Activated CD8-positive, alpha-beta memory T cell treated with anti-CD3 and anti-CD28 coated beads for 4 hours (primary cell): Measurements from ENCODE around the gene OR2T1.
"Not testable (repeated sequence)": the region's sequence is repeated elsewhere in the genome, so short reads cannot be mapped to it uniquely, and the experiment has no call there.

Experiments
- DNase-seq, 2 donors: peaks; one replicate each; pipeline ENCODE4 v3.0.0-alpha.2; 2020; ENCODE audit warnings: low read depth in 2 of 2

OR2T1 gene

GRCh38 chr1:248436303-248436702, 33.5 kb downstream of the OR2T1 start:
- not testable (repeated sequence) for DNase-seq

- DNase-seq: not testable (repeated sequence)
Observed at GRCh38 chr1:248438668-248439067, 35.8 kb downstream of the OR2T1 start.

- DNase-seq: not testable (repeated sequence)
Observed at GRCh38 chr1:248439283-248439682, 36.4 kb downstream of the OR2T1 start.

DNA sequence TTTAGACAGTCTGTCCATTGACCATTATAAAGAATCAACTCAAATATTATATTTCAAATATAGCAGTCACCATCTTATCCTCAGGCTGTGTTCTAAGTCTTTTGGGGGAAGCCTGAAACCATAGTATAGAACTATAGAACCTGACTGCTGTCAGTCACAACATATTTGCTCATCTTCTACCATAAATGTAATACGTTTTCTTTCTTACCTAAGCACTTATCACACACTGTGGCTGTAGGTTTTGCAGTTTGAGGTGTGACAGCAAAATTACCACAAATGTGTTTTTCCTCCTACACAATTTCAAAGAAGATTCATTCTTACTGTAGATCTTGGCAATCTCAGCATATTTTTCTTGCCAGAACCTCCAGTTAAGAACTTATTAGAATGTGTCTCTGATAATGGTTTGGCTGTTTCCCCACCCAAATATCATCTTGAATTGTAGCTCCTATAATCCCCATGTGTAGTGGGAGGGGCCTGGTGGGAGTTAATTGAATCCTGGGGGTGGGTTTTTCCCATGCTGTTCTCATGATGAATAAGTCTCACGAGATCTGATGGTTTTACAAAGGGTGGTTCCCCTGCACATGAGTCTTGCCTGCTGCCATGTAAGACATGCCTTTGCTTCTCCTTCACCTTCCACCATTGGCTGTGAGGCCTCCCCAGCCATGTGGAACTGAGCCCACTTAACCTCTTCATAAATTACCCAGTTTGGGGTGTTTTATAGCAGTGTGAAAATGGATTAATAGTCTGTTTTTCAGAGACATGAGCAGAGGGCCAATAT, 39.8 kb downstream of the OR2T1 start:
- DNase-seq: not testable (repeated sequence)

- not testable (repeated sequence) for DNase-seq
Observed at GRCh38 chr1:248444603-248445002, 41.8 kb downstream of the OR2T1 start.

- not testable (repeated sequence) for DNase-seq
Observed at GRCh38 chr1:248445399-248445798, 42.6 kb downstream of the OR2T1 start, which contains the start of gene OR2T2. TSS of gene OR2T2 (plus strand) at chr1:248445637. CDS start at chr1:248452798, 7,161 bp downstream.

- not testable (repeated sequence) for DNase-seq
Observed at GRCh38 chr1:248448409-248449074, 45.7 kb downstream of the OR2T1 start.

DNA sequence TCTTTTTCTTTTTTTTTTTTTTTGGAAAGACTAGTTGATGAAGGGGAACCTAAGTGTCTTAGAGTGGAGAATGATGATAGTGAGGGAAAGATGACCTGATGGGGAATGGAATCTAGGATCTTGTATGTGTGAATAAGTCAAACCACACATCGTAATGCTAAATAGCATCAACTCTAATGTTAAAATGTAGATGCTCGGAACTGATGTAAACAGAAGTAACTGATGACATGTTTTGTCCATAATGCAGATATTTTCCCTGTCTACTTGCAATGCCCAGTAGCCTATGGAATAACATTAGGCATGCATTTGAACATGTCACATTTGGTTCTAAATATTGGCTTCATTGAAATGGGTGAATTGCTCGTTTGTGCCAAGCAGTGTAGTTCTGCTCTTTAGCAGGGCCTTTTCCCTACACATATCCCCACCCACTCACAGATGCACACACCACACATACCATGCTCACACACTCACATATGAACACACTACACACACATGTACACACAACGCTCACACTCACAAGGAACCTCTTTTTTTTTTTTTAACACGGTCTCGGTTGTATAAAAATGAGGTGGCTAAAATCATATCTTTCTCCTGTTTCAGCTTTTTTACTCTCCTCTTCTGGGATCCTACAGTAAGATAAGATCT, 47.1 kb downstream of the OR2T1 start:
- not testable (repeated sequence) for DNase-seq

- not testable (repeated sequence) for DNase-seq
Observed at GRCh38 chr1:248450466-248451145, 47.8 kb downstream of the OR2T1 start.

DNA sequence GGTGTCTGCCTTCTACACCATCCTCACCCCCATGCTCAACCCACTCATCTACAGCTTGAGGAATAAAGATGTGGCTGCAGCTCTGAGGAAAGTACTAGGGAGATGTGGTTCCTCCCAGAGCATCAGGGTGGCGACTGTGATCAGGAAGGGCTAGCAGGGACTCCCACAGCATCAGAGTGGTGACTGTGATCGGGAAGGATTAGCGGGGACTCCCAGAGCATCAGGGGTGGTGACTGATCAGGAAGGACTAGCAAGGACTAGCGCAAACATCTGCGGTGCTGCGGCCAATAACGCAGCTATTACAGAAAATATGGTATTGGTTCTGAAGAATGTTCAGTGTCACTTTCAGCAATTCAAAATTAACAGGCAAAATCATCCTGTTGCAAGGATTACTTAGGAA, 50.8 kb downstream of the OR2T1 start:
- not testable (repeated sequence) for DNase-seq

DNA sequence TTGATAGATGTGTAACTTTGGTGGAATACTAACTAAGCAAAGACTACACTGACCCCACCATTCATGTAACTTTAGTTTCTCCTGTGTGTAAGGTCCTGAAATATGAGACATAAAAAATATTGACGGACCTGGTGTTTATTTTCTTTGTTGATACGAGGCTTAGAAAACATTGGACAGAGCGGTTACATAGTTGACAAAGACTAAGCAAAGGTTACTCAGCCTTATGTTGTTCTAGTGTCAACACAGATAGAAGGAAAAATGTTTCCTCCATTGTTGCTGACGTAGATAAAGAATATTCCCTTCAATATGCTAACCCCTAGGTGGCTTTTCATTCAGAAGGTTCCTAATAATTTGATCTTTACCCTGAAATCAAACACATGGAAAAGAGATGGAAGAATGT, 52.2 kb downstream of the OR2T1 start:
- not testable (repeated sequence) for DNase-seq

GRCh38 chr1:248456635-248457034, 53.8 kb downstream of the OR2T1 start:
- DNase-seq: not testable (repeated sequence)
